Endothelial cell of umbilical vein (primary cell): ENCODE data around the gene SAP30. TPM values are rescaled to one million over a fixed set of nuclear protein-coding genes. Genes with fewer than 3 reads are reported as not detected.

Experiments
- BruUV-seq: library from RNA; stranded (reverse); fragments of 400-500 nt; replicated peaks from 2 replicates; lab custom pipeline; 2021; lab: Mats Ljungman, UMichigan
- CTCF ChIA-PET: fragments of 300-600, 350-600 bp; sonication (Branson Sonifier 250); formaldehyde crosslinking; loops from one replicate; lab custom pipeline; 2021; ENCODE audit warnings: antibody characterized with exemption, inconsistent platforms; lab: Charles Lee
- POLR2A ChIA-PET: fragments of 300-600, 350-600 bp; sonication (Branson Sonifier 250); formaldehyde crosslinking; loops from one replicate; lab custom pipeline; 2021; ENCODE audit warnings: antibody characterized with exemption, inconsistent platforms; lab: Charles Lee
- DNase-seq: peaks from one replicate; pipeline ENCODE4 v3.0.0-alpha.2; 2011; ENCODE audit warnings: low read depth, low spot score
- FAIRE-seq: peaks from 2 replicates; lab custom pipeline; 2011; peaks lifted over from hg19 to GRCh38; lab: Jason Lieb, UNC
- H2AFZ ChIP-seq: 2 replicates; pipeline ENCODE4 v1.6.0; 2012; ENCODE audit warnings: low read depth, low read length, control low read depth, inconsistent platforms
- H3K27ac ChIP-seq: 2 replicates; pipeline ENCODE4 v1.5.1; 2011; ENCODE audit warnings: low read depth, mild to moderate bottlenecking, control low read depth, low read length, moderate library complexity; ENCODE audit not compliant: insufficient read depth
- H3K27me3 ChIP-seq, 2 experiments: 2 replicates each; pipeline versions ENCODE4 v1.6.0 to v1.6.1; 2011; ENCODE audit warnings: low read length in 2 of 2, mixed read lengths in 1 of 2; ENCODE audit not compliant: control insufficient read depth in 2 of 2, insufficient read depth in 2 of 2
- H3K36me3 ChIP-seq, 2 experiments: 2 replicates in 1 of 2; 3 replicates in 1 of 2; pipeline ENCODE4 v1.5.1; 2011; ENCODE audit warnings: low read length in 2 of 2, mild to moderate bottlenecking in 1 of 2, moderate library complexity in 1 of 2; ENCODE audit not compliant: control insufficient read depth in 2 of 2, insufficient read depth in 2 of 2; ENCODE audit errors: extremely low read depth in 1 of 2
- H3K4me1 ChIP-seq: 3 replicates; pipeline ENCODE4 v1.5.1; 2011; ENCODE audit warnings: mild to moderate bottlenecking, low read length; ENCODE audit not compliant: control insufficient read depth, insufficient read depth; ENCODE audit errors: extremely low read depth
- H3K4me2 ChIP-seq: 2 replicates; pipeline ENCODE4 v1.6.1; 2011; ENCODE audit warnings: low read length, control low read depth, mixed read lengths; ENCODE audit not compliant: insufficient read depth
- H3K4me3 ChIP-seq, 3 experiments: fragments of 200-600 bp in 1 of 3; sonication (generic), shearing (Covaris generic) in 1 of 3; replicated peaks in 1 of 3; 2 replicates each; pipeline ENCODE4 v1.5.1; 2011 to 2016; ENCODE audit warnings: control low read depth in 3 of 3, low read length in 3 of 3, mild to moderate bottlenecking in 2 of 3, inconsistent platforms in 1 of 3, low read depth in 1 of 3, moderate library complexity in 1 of 3; ENCODE audit not compliant: insufficient read depth in 1 of 3
- H3K79me2 ChIP-seq: 2 replicates; pipeline ENCODE4 v1.6.0; 2012; ENCODE audit warnings: low read length, inconsistent platforms; ENCODE audit not compliant: control insufficient read depth, insufficient read depth
- H3K9ac ChIP-seq: replicated peaks from 2 replicates; pipeline ENCODE3; 2011; ENCODE audit warnings: low read length, control low read depth; ENCODE audit not compliant: insufficient read depth; ENCODE audit errors: extremely low read depth
- H3K9me1 ChIP-seq: replicated peaks from 3 replicates; pipeline ENCODE4 v1.6.0; 2011; ENCODE audit warnings: mild to moderate bottlenecking, low read length; ENCODE audit not compliant: control insufficient read depth, insufficient read depth; ENCODE audit errors: extremely low read depth
- H3K9me3 ChIP-seq: replicated peaks from 2 replicates; pipeline ENCODE4 v1.5.1; 2012; ENCODE audit warnings: low read length, inconsistent platforms; ENCODE audit not compliant: control insufficient read depth, insufficient read depth
- H4K20me1 ChIP-seq: replicated peaks from 2 replicates; pipeline ENCODE3; 2011; ENCODE audit warnings: mild to moderate bottlenecking, low read length; ENCODE audit not compliant: control insufficient read depth, insufficient read depth; ENCODE audit errors: extremely low read depth
- CTCF ChIP-seq, 2 donors: IDR thresholded peaks; 1 replicate in 1 of 2; 2 replicates in 1 of 2; pipeline ENCODE4 v1.5.1; 2011; ENCODE audit warnings: low read length in 2 of 2, mild to moderate bottlenecking in 2 of 2, moderate library complexity in 2 of 2, control low read depth in 1 of 2, inconsistent platforms in 1 of 2, low read depth in 1 of 2; ENCODE audit not compliant: insufficient read depth in 1 of 2; ENCODE audit errors: extremely low read depth in 1 of 2
- EZH2 ChIP-seq: IDR thresholded peaks from 2 replicates; pipeline ENCODE4 v1.6.1; 2012; ENCODE audit warnings: borderline replicate concordance, low read depth, mild to moderate bottlenecking, moderate library complexity, low read length, inconsistent platforms; ENCODE audit not compliant: severe bottlenecking
- GATA2 ChIP-seq: IDR thresholded peaks from 2 replicates; pipeline ENCODE4 v1.7.0; 2011; ENCODE audit warnings: low read depth, mild to moderate bottlenecking, moderate library complexity, mixed read lengths, low read length; ENCODE audit not compliant: insufficient read length, insufficient read depth
- JUN ChIP-seq: IDR thresholded peaks from 2 replicates; pipeline ENCODE4 v1.6.1; 2011; ENCODE audit warnings: borderline replicate concordance, low read depth; ENCODE audit not compliant: insufficient read length, insufficient read depth
- MYC ChIP-seq: IDR thresholded peaks from one replicate; pipeline ENCODE4 v1.6.1; 2011; ENCODE audit warnings: mild to moderate bottlenecking, low read depth, low read length
- POLR2AphosphoS5 ChIP-seq: IDR thresholded peaks from 2 replicates; pipeline ENCODE4 v1.6.1; 2012; ENCODE audit warnings: low read depth, mild to moderate bottlenecking, control low read depth, low read length, moderate library complexity; ENCODE audit not compliant: insufficient read depth
- dilution Hi-C: fragments of 300-500 bp; cut with MboI; formaldehyde crosslinking; loops from one replicate; pipeline ENCODE4 v1.15.0; 2019; ENCODE audit warnings: low sequenced_read_pairs; ENCODE audit not compliant: extremely low pct_ligation_motif_present
- intact Hi-C: fragments of 100-400 bp; cut with micrococcal nuclease; formaldehyde crosslinking; loops from one replicate; pipeline ENCODE4 v1.10.0; 2022
- polyA plus RNA-seq, 4 experiments: library from polyadenylated mRNA; depleted of rRNA in 3 of 4; stranded (reverse) in 3 of 4; unstranded in 1 of 4; fragments of >200 nt; gene quantifications; 2 replicates each; pipeline versions ENCODE4 v1.2.1 to v1.2.3, GENCODE V29; 2011 to 2012; ENCODE audit warnings: missing spikeins in 1 of 4
- total RNA-seq: library from RNA; stranded (reverse); gene quantifications from 2 replicates; pipeline ENCODE4 v1.2.3, GENCODE V29; 2021

The SAP30 gene
- total and polyA plus RNA-seq, 2 donors (not counting 3 experiments of a cell fraction or from before 2014, with no cell fraction given), result 9.9 to 23.8 TPM

DNA sequence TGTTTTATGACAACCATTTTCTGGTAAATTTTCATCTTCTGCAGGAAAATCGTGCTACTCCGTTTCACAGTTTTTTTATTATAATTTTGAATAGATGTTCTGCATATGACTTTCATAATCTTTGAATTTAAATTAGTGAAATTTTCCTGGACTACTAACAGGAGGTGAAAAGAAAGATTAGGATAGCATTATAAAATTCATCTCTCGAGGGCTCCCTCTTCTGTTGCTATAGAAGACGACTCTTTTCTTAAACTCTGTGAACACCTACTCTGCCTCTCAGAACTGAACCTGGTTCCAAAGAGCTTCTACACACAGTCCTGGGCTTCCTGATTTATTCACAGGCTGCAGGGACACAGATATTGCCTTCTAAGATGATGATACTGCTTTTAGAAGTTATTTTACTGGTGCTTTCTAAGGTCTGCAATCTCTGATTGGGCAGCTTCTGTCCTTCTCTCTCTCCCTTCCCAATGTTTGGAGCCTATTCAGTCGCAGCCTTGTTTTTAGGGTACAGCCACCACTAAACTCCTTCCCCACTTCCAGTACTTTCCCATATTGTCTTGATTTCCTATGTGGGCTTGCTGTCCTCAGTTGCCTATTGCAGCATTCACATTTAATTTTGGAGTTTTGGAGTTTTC is 10.1 kb upstream of the SAP30 start:
- no TSS peak for BruUV-seq

More for the DNA sequence above, 10.1 kb upstream of the SAP30 start:
- H2AFZ ChIP-seq, result peak overlapping the region; percentile 20
- CTCF ChIA-PET, result interaction anchor here (0.6 to 1.2 kb wide), 14 partner anchors 9 to 347 kb away, joined by 3 to 15 read pairs (median 5); partner anchors contain the start of genes HMGB2 and SAP30
- no peak overlapping the region for H3K9ac ChIP-seq
- peaks cover 2 to 7% of the 10 kb centered on the region in 2 experiments for H3K27me3 ChIP-seq
- TF ChIP-seq GATA2 (no peak), CTCF (IDR thresholded peaks at IDR 0.05; ENCODE audit: extremely low read depth in 1 of 2, insufficient read depth in 1 of 2, low read depth in 1 of 2, low read length in 2 of 2) (peak in 1 of 2 donors; percentile 30), EZH2 (no peak), POLR2AphosphoS5 (no peak), JUN (no peak), MYC (no peak)
- H3K4me1 ChIP-seq, result no peaks in the 10 kb centered on the region
- H3K4me2 ChIP-seq, result no peak overlapping the region
- dilution Hi-C loops, result no loop called here
- no peaks in the 10 kb centered on the region for H3K9me3 ChIP-seq
- H3K9me1 ChIP-seq, result no peaks in the 10 kb centered on the region
- DNase-seq, result peak; percentile 12
- peak; percentile 57 for FAIRE-seq
- no peaks in the 10 kb centered on the region for H3K79me2 ChIP-seq
- no peak overlapping the region for H3K4me3 ChIP-seq
- POLR2A ChIA-PET, result no interaction called here
- H3K27ac ChIP-seq, result no peak overlapping the region
- intact Hi-C loops, result no loop called here
- no peaks in the 10 kb centered on the region for H4K20me1 ChIP-seq
- no peaks in the 10 kb centered on the region for H3K36me3 ChIP-seq
